Lower leg skin (tissue), 4 donors: ENCODE data around the gene DHRS1. TPM values are rescaled to one million over a fixed set of nuclear protein-coding genes. Genes with fewer than 3 reads are reported as not detected.

Experiments used
- DNase-seq, 2 donors: peaks; one replicate each; pipeline ENCODE4 v3.0.0-alpha.2; 2019; ENCODE audit warnings: low spot score in 2 of 2
- H3K4me3 ChIP-seq: fragments of 200-600 bp; sonication (generic); 2 replicates; pipeline ENCODE4 v1.5.1; 2017; ENCODE audit warnings: mild to moderate bottlenecking, low read depth; ENCODE audit not compliant: poor library complexity, severe bottlenecking
- POLR2A ChIP-seq, 2 donors: fragments of 450-650 bp; IDR thresholded peaks; one replicate each; pipeline ENCODE4 v1.6.1; 2016 to 2017; ENCODE audit warnings: antibody characterized with exemption in 2 of 2, mild to moderate bottlenecking in 1 of 2, moderate library complexity in 1 of 2
- WGBS, 2 donors: methylation state at CpG; one replicate each; pipeline ENCODE4 v1.1.5; 2018; 5-methylcytosine and 5-hydroxymethylcytosine counted together
- intact Hi-C: fragments of 100-400 bp; cut with DNase I; formaldehyde crosslinking; loops from one replicate; pipeline ENCODE4 v1.15.0; 2023; ENCODE audit warnings: low total_unique reads
- total RNA-seq, 4 donors: library from RNA; depleted of rRNA; stranded (reverse); fragments of >200 nt; gene quantifications; one replicate each; pipeline ENCODE4 v1.1.0, GENCODE V29; 2016
- TF ChIP-seq, protein P1 (sequence below), 3 donors: fragments of 450-650 bp; IDR thresholded peaks; one replicate each; pipeline ENCODE4 v1.5.1; 2016; ENCODE audit warnings: antibody characterized with exemption in 3 of 3, mild to moderate bottlenecking in 3 of 3, moderate library complexity in 2 of 3

DHRS1 gene
- total RNA-seq, 4 donors from 2014 or later: 55.0 to 112 (median 90.6) TPM

- no peak for TF ChIP-seq POLR2A (IDR thresholded peaks at IDR 0.05)
- TF ChIP-seq, protein P1, sequence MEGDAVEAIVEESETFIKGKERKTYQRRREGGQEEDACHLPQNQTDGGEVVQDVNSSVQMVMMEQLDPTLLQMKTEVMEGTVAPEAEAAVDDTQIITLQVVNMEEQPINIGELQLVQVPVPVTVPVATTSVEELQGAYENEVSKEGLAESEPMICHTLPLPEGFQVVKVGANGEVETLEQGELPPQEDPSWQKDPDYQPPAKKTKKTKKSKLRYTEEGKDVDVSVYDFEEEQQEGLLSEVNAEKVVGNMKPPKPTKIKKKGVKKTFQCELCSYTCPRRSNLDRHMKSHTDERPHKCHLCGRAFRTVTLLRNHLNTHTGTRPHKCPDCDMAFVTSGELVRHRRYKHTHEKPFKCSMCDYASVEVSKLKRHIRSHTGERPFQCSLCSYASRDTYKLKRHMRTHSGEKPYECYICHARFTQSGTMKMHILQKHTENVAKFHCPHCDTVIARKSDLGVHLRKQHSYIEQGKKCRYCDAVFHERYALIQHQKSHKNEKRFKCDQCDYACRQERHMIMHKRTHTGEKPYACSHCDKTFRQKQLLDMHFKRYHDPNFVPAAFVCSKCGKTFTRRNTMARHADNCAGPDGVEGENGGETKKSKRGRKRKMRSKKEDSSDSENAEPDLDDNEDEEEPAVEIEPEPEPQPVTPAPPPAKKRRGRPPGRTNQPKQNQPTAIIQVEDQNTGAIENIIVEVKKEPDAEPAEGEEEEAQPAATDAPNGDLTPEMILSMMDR (IDR thresholded peaks at IDR 0.05): no peak
- 32 to 41% methylated on average over 18 of the region's 18 CpGs for WGBS, 2 donors
- intact Hi-C loops: no loop called here
- H3K4me3 ChIP-seq: no peak overlapping the region
- DNase-seq: peak in 1 of 2 donors; percentile 87
Observed at GRCh38 chr14:24316597-24316950, 17.0 kb upstream of the DHRS1 start.

GRCh38 chr14:24315807-24316596, 16.4 kb upstream of the DHRS1 start:
- DNase-seq: peak in 1 of 2 donors; percentile 91
- no peak overlapping the region for H3K4me3 ChIP-seq
- intact Hi-C loops: no loop called here
- WGBS, 2 donors: 35% methylated on average over 56 to 70 of the region's 70 CpGs
- TF ChIP-seq POLR2A (IDR thresholded peaks at IDR 0.05): no peak
- TF ChIP-seq, protein P1 (IDR thresholded peaks at IDR 0.05): peak in 1 of 3 donors; percentile 62

DNA sequence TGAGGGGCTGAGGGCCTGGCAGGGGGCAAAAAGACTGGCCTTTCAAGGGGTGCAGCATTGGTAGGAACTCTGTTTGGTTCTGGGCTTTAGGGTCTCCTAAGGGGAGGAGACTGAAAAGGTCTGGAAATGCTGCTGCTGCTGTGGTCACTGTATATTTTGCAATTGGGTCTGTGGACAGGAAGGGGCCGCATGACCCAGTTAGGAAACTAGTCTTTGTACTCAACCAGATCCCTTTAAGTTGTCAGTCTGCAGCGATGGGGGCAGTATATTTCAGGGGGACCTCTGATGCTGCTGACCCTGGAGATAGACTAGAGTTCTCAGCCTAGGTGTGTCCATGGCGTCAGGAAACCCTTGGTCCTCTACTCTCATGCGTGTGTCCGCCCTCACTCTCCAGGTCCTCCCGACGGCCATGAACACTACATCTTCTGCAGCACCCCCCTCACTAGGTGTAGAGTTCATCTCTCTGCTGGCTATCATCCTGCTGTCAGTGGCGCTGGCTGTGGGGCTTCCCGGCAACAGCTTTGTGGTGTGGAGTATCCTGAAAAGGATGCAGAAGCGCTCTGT, 15.7 kb upstream of the DHRS1 start:
- no peak for DNase-seq
- intact Hi-C loops: no loop called here
- 59 to 67% methylated on average over 10 of the region's 10 CpGs for WGBS, 2 donors
- no peak for TF ChIP-seq POLR2A (IDR thresholded peaks at IDR 0.05)
- TF ChIP-seq, protein P1 (IDR thresholded peaks at IDR 0.05): no peak
- no peak overlapping the region for H3K4me3 ChIP-seq

- 43 to 53% methylated on average over 5 of the region's 5 CpGs for WGBS, 2 donors
- H3K4me3 ChIP-seq: no peak overlapping the region
- intact Hi-C loops: no loop called here
- peak in 1 of 2 donors; percentile 87 for DNase-seq
- TF ChIP-seq, protein P1 (IDR thresholded peaks at IDR 0.05): no peak
- TF ChIP-seq POLR2A (IDR thresholded peaks at IDR 0.05): no peak
Observed at GRCh38 chr14:24314377-24315193, 15.0 kb upstream of the DHRS1 start.

- no peak for DNase-seq
- no peak overlapping the region for H3K4me3 ChIP-seq
- intact Hi-C loops: no loop called here
- no peak for TF ChIP-seq POLR2A (IDR thresholded peaks at IDR 0.05)
- TF ChIP-seq, protein P1 (IDR thresholded peaks at IDR 0.05): no peak
- WGBS, 2 donors: 61 to 71% methylated on average over 2 of the region's 2 CpGs
Observed at GRCh38 chr14:24313913-24314312, 14.3 kb upstream of the DHRS1 start.
